DMS 273 treated with DMSO at 0.1 percent for 48 hours (cell line): ENCODE measurements around the gene MEMO1.
"Not testable (repeated sequence)": the region's sequence is repeated elsewhere in the genome, so short reads cannot be mapped to it uniquely, and the experiment has no call there.

Source experiments
- DNase-seq: peaks from one replicate; lab custom pipeline; 2025; lab: John Stamatoyannopoulos, UW

The MEMO1 gene

GRCh38 chr2:31998731-31999383 is 12.0 kb downstream of the MEMO1 start:
- DNase-seq, result no peak

DNA sequence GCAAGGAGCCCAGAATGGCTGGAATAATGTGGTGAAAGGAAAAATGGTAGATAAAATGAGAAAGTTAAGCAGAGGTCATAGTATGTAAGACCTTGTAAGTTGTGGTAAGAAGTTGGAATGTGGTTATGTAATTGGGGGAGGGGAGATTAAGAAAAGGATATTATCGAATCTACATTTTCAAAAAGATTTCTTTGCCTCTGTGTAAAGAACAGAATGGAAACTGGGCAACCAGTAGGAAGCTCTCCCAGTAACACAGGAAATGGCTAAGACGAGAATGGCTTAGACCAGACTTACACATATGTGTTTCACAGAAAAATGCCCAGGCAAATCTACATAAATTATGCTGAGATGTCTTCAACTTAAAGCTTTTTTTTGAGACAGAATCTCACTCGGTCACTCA is 13.2 kb downstream of the MEMO1 start:
- no peak for DNase-seq

GRCh38 chr2:31996571-31997150 is 14.1 kb downstream of the MEMO1 start:
- DNase-seq, result no peak

- DNase-seq, result no peak
These were observed 17.9 kb downstream of the MEMO1 start for GRCh38 chr2:31992934-31993333.

- no peak for DNase-seq
These were observed 18.7 kb downstream of the MEMO1 start for GRCh38 chr2:31992025-31992579.

DNA sequence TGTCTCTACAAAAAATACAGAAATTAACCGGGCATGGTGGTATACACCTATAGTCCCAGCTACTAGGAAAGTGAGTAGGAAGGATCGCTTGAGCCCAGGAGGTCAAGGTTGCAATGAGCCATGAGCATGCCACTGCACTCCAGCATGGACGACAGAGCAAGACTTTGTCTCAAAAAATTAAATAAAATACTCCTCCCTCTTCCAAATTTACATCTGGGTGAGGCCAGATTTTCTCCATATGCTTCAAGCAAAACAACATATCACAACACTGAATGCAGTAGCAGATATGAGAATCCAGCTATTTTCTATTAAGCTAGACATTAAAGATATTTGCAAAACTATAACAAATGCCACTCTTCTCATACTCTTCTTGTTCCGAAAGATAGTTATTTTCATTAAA is 20.9 kb downstream of the MEMO1 start:
- no peak for DNase-seq

- no peak for DNase-seq
These were observed 23.2 kb downstream of the MEMO1 start for GRCh38 chr2:31987454-31988220.

DNA sequence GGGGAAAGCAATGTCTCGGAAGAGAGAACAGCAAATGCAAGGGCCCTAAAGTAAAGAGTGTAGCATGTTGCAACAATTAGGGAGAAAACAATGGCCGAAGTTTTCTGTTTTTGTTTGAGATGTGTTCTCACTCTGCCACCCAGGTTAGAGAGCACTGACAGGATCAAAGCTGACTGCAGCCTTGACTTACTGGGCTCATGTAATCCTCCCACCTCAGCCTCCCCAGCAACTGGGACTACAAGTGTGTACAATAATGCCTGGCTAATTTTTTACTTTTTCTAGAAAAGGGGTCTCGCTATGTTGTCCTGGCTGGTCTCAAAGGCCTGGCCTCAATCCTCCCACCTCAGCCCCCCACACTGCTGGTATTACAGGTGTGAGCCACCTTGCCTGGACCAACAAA is 23.9 kb downstream of the MEMO1 start:
- DNase-seq, result no peak

GRCh38 chr2:31983762-31984467 is 26.9 kb downstream of the MEMO1 start:
- no peak for DNase-seq

DNA sequence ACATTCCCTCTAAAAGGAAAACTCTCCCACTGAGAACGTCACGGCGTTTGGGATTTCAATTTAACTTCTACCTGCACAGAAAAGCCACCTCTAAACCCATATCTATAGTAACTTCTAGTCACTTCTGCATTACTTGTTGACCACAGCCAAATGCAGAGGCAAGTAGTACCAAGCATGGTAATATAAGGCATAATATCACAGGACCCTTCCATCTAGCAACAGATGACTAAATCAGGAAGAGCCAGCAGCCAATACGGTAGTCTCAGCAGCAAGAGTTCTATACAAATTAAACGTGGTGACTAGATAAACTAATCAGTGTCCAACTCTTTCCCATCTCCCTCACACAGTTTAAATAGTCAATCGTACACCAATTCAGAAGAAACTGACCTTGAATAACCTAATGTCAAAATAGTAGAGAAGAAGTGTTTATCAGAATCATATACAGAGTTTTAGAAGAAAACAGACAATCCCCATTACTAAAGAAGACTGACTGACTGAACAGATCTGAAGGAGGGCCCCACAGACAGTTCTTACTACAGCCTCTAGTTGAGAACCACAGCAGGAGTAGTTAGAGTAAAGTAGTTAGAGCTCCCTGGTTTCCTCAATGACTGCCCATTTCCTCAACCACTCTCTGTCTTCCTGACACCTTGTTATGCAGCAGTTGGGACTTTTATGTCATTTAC is 30.0 kb downstream of the MEMO1 start:
- DNase-seq, result peak; percentile 67

DNA sequence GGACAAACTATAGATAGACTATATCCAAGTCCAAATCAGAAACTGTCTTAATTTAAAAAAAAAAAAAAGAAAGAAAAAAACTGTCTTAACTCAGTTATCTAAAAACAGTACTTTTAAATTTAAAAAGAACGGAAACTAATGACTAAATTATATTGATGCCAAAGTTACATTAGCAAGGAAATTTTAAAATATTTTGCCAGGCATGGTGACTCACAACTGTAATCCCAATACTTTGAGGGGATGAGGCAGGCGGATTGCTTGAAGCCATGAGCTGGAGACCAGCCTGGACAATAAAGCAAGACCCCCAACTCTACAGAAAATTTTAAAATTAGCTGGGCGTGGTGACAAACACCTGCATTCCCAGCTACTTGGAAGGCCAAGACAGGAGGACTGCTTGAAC is 30.9 kb downstream of the MEMO1 start:
- no peak for DNase-seq

DNA sequence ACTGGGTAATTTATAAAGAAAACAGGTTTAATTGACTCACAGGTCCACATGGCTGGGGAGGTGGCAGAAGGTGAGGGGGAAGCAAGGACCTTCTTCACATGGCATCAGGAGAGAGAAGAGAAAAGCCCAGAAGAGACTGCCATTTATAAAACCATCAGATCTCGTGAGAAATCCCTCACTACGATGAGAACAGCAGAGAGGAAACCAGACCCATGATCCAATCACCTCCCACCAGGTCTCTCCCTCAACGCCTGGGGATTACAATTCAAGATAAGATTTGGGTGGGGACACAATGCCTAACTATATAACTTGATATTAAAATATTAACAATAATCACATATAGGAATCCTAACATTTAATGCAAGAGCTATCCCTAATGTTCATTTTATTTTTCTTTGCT is 31.8 kb downstream of the MEMO1 start:
- DNase-seq, result no peak

DNA sequence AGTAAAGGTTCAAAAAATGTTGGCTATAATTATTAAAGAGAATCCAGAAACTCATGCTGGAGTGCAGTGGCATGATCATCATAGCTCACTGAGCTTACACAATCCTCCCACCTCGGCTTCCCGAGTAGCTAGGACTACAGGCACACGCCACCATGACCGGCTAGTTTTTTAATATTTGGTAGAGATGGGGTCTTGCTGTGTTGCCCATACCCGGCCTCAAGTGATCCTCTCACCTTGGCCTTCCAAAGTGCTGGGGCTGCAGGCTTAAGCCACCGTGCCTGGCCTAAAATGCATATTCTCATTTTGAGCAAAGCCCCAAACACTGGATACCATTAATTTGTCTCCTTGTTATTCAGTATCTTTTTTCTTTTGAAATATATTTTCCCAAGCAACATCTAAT is 32.4 kb downstream of the MEMO1 start:
- no peak for DNase-seq

- no peak for DNase-seq
These were observed 37.1 kb downstream of the MEMO1 start for GRCh38 chr2:31973665-31974064.

GRCh38 chr2:31972059-31972458 is 38.7 kb downstream of the MEMO1 start:
- no peak for DNase-seq

GRCh38 chr2:31969178-31969577 is 41.6 kb downstream of the MEMO1 start:
- no peak for DNase-seq

- DNase-seq, result no peak
These were observed 43.0 kb downstream of the MEMO1 start for GRCh38 chr2:31967790-31968189.

- DNase-seq, result not testable (repeated sequence)
These were observed 44.4 kb downstream of the MEMO1 start for GRCh38 chr2:31966402-31966801.

DNA sequence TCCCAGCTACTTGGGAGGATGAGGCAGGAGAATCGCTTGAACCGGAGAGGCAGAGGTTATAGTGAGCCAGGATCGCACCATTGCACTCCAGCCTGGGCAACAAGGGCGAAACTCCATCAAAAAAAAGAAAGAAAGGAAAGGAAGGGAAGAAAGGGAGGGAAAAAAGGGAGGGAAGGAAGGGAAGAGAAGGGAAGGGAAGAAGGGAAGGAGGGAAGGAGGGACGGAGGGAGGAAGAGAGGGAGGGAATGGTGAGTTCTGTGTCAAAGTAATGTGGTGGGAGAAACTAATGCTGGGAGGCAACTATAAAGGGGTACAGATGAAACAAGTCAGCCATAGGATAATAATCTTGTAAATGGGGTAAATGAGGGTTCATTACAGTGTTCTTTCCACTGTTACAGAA is 45.7 kb downstream of the MEMO1 start:
- DNase-seq, result no peak

DNA sequence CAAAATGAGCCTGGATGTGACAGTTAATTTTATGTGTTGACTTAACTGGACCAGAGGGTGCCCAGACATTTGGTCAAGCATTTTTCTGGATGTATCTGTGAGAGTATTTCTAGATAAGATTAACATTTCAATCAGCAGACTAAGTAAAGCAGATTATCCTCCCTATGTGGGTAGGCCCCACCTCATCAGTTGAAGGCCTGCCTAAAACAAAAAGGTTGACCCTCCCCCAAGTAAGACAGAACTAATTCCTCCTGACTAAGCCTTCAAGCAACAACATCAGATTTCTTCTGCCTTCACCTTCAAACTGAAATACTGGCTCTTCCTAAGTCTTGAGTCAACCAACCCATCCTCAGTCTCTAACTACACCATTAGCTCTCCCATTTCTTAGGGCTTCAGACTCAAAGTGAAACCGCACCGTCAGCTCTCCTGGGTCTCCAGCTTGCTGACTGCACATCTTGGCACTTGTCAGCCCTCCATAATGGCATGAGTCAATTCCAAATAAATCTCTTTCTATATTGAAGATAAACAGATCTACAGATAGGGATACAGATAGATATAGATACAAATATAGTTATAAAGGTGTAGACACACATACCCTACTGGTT is 47.9 kb downstream of the MEMO1 start:
- no peak for DNase-seq

DNA sequence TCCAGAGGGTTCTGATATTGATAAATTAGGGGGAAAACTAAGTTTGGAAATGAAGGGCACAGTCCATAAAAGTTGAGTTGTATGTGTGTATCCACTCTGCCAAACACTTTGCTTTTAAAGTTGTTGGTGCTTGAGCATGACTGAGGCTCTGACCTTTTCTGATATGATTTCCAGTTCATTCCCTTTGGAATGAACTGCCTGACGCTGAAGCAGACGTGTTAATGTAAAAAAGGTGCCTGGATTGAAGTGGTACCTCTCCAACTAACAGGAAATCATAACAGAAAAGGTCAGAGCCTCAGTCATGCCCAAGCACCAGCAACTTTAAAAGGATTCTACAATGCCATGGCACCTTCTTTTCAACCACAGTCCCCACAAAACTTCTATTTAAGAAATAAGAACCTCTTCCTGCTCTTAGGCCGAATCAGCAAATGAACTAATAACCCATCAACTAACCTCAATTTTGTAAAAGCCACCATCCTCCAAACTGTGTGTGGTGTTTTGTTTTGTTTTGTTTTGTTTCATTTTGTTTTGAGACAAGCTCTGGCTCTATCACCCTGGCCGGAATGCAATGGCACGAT is 52.6 kb downstream of the MEMO1 start:
- DNase-seq, result no peak
